Endometrium (tissue), 2 donors: ENCODE data around the gene HSD3B1.
"Not testable (repeated sequence)": the region's sequence is repeated elsewhere in the genome, so short reads cannot be mapped to it uniquely, and the experiment has no call there.

Source experiments
- FAIRE-seq: peaks from 2 replicates; lab custom pipeline; 2012; peaks lifted over from hg19 to GRCh38; lab: Jason Lieb, UNC
- donor health status: control.
- donor health status: control.

Gene HSD3B1

DNA sequence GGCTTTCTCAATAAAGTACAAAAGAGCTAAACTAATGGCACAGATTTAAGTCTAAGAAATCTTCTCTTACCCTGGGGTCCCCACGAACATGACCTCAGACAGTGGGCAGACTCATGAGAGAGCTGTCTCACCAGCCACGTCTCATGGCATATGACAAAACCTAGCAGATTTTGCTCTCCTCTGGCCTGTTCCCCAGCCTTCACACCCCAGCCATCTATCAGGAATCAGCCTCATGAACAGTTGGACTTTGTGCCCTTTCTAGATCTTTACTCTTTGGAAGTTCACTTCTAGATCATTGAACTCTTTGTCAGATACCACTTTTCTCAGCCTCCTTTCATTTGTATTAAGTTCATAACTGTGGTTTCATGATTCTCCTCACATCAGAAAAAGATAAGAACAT, 14.2 kb upstream of the HSD3B1 start:
- no peak for FAIRE-seq

DNA sequence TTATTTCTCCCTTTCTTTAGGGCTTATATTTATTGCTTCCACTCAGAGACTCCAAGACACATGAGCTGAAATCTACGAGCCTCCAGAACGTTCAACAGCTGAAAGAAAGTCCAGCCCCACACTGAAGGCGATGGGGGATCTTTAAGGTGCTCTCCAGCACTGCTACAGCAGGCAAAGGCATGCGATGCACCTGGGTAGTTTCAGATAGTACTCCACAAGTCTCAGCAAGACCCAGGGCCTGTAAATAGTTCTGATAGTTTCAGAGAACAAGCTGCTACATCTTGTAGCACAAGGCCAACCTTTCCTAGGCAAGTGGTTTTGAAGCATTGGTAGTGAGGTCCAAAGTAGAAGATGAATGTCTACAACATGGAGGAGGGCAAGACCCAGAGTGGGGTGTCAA, 2.2 kb upstream of the HSD3B1 start:
- FAIRE-seq = no peak

- FAIRE-seq = no peak
Observed at GRCh38 chr1:119510046-119510445, 3.0 kb downstream of the HSD3B1 start.

- FAIRE-seq = no peak
Observed at GRCh38 chr1:119515221-119515620, 8.2 kb downstream of the HSD3B1 start.

- FAIRE-seq = no peak
Observed at GRCh38 chr1:119516247-119516646, 9.2 kb downstream of the HSD3B1 start.

GRCh38 chr1:119516680-119517079, 9.7 kb downstream of the HSD3B1 start:
- FAIRE-seq = no peak

- not testable (repeated sequence) for FAIRE-seq
Observed at GRCh38 chr1:119517667-119518066, 10.7 kb downstream of the HSD3B1 start.

GRCh38 chr1:119531606-119532323, 24.8 kb downstream of the HSD3B1 start:
- FAIRE-seq = no peak

GRCh38 chr1:119532324-119532910, 25.4 kb downstream of the HSD3B1 start:
- FAIRE-seq = no peak

DNA sequence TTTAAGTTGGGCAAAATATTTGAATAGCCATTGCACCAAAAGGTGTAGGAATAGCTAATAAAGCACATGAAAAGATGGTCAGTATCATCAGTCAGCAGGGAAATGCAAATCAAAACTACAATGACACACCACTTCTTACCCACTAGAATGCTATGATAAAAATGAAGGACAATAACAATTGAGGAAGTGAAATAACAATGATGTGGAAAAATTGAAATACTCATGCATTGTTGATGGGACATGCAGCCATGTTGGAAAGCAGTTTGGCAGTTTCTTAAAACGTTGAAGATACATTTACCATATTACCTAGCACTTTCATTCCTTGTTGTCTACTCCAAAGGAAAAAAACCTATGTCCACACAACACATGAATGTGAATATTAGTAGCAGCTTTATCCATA, 28.4 kb downstream of the HSD3B1 start:
- no peak for FAIRE-seq

DNA sequence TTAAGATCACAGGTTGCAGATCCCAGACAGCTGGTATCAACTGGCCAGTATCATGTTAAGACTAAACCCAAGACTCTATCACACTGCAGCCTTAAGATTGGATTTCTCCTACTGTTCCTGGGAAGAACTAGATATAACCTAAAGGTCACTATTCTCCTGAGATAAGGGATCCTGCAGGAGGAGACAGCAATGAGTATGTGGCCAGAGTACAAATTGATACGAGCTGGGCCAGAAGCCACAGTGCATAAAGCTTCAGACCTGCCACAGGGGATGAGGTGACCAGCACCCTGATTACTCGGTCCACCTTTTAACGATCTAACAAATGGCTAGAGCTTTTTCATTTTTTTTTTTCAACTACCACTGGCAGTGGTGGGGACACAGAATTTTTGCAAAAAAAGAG, 31.0 kb downstream of the HSD3B1 start:
- no peak for FAIRE-seq

DNA sequence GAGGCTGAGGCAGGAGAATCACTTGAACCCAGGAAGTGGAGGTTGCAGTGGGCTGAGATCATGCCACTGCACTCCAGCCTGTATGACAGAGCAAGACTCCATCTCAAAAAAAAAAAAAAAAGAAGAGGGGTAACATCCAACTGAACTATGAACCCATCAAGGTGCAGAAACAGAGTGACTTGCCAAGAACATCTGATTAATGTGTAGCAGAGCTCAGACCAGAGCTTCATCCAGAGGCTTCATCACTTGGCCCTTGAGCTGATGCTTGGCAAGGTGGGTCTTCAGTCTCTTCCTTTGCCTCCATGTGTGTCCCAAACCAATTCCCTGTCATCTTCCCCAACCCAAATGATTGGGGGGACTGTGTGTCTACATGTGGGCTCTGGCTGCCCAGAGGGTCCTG, 32.6 kb downstream of the HSD3B1 start:
- FAIRE-seq = no peak

GRCh38 chr1:119541389-119541788, 34.4 kb downstream of the HSD3B1 start:
- FAIRE-seq = no peak

GRCh38 chr1:119542492-119542946, 35.5 kb downstream of the HSD3B1 start:
- no peak for FAIRE-seq

GRCh38 chr1:119544165-119544762, 37.3 kb downstream of the HSD3B1 start:
- no peak for FAIRE-seq

DNA sequence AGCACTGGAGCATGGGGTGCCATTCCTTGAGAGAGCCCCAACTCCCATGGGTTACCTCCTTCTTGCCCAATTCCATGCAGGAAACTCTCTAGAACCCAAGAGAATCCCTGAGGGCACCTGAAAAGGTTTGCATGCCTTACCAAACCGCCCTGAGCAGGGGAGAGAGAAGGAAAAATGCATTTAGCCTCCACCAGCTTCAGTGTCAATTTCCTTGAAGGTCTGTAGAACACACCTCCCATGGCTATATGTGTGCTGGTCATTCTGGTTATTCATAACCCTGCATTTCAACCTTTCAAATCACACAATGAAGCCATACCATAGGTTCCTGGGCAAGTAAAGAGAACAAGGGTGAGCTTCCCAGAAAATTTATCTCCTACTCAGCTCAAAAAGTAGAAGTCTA, 39.6 kb downstream of the HSD3B1 start:
- FAIRE-seq = no peak

DNA sequence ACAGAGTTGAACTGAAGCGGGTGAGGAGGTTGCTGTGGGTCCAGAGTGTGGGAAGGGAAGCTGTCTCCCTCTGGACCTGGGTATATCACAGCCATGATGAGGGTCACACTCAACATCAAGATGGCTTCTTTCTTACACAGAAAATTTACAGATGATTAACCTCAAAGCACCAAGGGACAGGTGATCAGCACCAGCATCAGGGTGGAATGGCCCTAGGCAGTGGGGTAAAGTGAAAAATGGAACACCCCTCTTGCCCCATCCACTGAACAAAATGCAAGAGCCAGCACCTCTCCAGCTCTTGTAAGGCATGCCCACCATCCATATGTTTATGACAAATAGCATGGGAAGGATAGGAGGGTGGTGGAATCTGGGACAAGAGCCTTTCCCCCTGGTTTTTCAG, 40.3 kb downstream of the HSD3B1 start:
- no peak for FAIRE-seq

GRCh38 chr1:119547805-119548204, 40.8 kb downstream of the HSD3B1 start:
- FAIRE-seq = no peak

DNA sequence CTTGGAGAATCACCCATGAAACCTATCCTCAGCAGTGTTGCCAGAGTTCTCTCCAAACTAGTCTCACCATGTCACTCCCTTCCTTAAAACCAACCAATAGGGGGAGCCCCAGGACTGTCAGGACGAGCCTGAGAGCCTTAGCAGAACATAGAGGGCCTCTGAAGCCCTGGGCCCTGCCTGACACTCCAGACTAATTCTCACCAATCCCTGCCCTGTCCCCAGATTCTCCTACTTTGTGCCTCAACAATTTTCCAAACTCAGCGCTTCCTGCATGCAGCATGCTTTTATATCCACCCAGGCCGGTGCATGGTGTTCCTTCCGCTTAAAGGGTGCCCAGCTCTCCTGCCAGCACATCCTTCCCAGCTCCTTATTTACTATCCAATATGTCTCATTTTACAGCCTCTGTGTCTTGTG, 42.7 kb downstream of the HSD3B1 start:
- no peak for FAIRE-seq

DNA sequence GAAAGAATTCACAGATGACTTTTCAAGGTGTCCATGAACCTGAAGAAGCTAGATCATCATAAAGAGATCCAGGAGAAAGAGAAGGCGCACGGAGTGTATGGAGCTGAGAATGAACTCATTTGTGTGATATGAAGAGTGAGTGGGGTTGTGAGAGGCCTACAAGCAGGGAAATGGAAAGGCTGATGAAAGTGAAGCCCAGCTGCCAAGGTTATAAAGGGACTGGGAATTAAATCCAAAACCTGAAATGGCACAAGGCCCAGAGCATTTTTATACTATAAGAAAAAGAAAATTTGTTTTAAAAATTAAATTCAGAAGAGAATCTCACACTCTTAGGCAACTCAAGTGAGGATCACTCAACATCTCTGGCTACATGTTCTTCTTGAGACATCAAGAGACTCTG, 43.4 kb downstream of the HSD3B1 start:
- FAIRE-seq = no peak

DNA sequence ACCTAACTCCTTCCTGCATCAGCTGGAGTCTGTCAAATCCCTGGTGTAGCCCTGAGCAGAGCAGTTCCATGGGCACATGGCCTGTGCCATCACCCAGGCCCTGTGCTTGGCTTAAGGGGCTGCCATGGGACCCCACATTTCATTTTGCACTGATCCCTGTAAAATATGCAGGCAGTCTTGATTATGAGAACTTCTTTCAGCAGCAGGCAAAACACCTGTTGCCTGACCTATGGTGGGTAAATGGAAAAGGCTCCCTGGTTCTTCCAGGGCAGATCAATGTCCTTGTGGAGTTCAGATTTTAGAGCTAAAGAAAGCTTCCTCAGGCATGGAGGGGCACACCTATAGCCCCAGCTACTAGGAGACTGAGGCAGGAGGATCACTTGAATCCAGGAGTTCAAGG, 44.2 kb downstream of the HSD3B1 start:
- FAIRE-seq = no peak

DNA sequence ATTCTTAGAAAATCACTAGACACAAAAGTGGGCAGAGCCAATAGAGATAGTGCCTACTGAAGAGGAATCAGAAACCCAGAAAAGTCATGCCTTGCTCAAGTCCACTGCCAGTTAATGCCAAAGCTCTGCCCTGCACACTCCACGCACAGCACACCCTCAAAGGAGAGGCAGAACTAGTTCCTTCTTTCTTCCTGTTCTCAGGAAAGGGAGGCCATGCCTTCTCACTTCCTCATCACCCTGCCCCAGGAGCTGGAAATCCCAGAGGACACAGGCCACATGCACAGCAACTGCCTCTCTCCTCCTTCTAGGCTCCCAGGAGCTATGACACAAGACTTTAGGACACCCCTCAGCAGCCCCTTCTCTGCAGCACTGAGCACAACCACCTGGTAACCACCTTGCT, 45.6 kb downstream of the HSD3B1 start:
- not testable (repeated sequence) for FAIRE-seq

DNA sequence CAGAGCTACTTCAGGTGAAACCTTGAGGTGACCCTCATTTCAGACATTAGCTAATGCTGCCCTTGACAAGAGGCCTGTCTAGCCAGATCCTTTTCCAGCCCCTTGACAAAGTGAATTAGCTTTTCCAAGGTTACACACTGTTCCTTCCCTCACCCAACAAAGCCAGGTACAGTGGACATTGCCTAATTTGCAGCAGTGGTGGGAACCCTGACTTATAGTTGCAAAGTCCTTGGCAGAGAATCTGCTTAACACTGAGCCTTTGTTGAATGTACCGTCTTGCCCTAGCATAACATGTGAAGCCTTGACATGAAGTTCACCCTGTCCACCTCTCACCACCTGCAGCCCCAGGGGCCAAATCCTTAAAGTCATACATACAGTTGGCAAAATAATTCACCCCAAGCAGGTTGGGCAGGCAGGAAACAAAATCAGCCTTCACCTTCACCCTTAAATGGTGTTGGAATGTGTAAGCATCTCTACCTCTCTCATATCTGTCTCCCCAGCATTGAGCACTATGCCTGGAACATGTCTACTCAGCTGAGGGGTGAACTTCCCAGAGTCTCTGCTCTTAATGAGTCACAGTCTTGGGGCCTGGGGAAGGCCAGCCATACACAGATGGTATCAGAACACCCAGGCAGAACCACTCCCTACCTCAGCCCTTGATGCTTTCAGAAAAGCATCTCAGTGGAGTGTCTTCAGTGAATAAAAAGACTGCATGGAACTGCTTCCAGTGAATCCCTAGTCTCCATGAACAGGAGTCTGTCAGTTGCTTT, 46.5 kb downstream of the HSD3B1 start:
- FAIRE-seq = not testable (repeated sequence)
